ACC112 (cell line): ENCODE results near the gene FOXN3.

Experiments
- H2AFZ ChIP-seq: fragments of 200-600 bp; sonication (generic); one replicate; pipeline ENCODE4 v1.6.0; 2017; ENCODE audit warnings: antibody characterized with exemption, low read length; ENCODE audit not compliant: unreplicated experiment
- H3K27ac ChIP-seq: fragments of 200-600 bp; sonication (generic); 2 replicates; pipeline ENCODE4 v1.5.1; 2014; ENCODE audit warnings: low read depth, mild to moderate bottlenecking, antibody characterized with exemption, low read length, moderate library complexity
- H3K27me3 ChIP-seq: fragments of 200-600 bp; sonication (generic); 2 replicates; pipeline ENCODE4 v1.6.1; 2014; ENCODE audit warnings: mild to moderate bottlenecking, antibody characterized with exemption, low read length, moderate library complexity, mixed read lengths; ENCODE audit not compliant: insufficient read depth
- H3K36me3 ChIP-seq: fragments of 200-600 bp; sonication (generic); 2 replicates; pipeline ENCODE4 v1.6.1; 2016; ENCODE audit warnings: mild to moderate bottlenecking, antibody characterized with exemption, low read length, moderate library complexity, mixed read lengths; ENCODE audit not compliant: insufficient read depth
- H3K4me1 ChIP-seq: fragments of 200-600 bp; sonication (generic); one replicate; pipeline ENCODE4 v1.6.1; 2016; ENCODE audit warnings: low read length, mixed read lengths; ENCODE audit not compliant: insufficient read depth, unreplicated experiment, control insufficient read depth
- H3K4me3 ChIP-seq: fragments of 200-600 bp; sonication (generic); 2 replicates; pipeline ENCODE4 v1.5.1; 2014; ENCODE audit warnings: mild to moderate bottlenecking, low read depth, low read length
- H3K79me2 ChIP-seq: fragments of 200-600 bp; sonication (generic); one replicate; pipeline ENCODE4 v1.6.0; 2016; ENCODE audit warnings: low read length; ENCODE audit not compliant: control insufficient read depth, unreplicated experiment, insufficient read depth

Gene FOXN3

GRCh38 chr14:89397569-89398230, 19.3 kb downstream of the FOXN3 start:
- Histone ChIP-seq H3K4me3 (no peak overlapping the region), H3K36me3 (no peaks in the 10 kb centered on the region), H3K27me3 (no peaks in the 10 kb centered on the region), H2AFZ (no peak overlapping the region), H3K4me1 (peaks cover 4% of the 10 kb centered on the region), H3K27ac (no peak overlapping the region), H3K79me2 (peaks cover 47% of the 10 kb centered on the region)

GRCh38 chr14:89394972-89395371, 22.1 kb downstream of the FOXN3 start:
- Histone ChIP-seq H3K79me2 (peaks cover 36% of the 10 kb centered on the region), H3K36me3 (no peaks in the 10 kb centered on the region), H3K4me1 (peaks cover 7% of the 10 kb centered on the region), H3K4me3 (no peak overlapping the region), H3K27ac (no peak overlapping the region), H3K27me3 (no peaks in the 10 kb centered on the region), H2AFZ (no peak overlapping the region)

- no peak overlapping the region for H3K4me3 ChIP-seq
- peaks cover 34% of the 10 kb centered on the region for H3K79me2 ChIP-seq
- no peaks in the 10 kb centered on the region for H3K36me3 ChIP-seq
- no peak overlapping the region for H2AFZ ChIP-seq
- no peak overlapping the region for H3K27ac ChIP-seq
- peaks cover 4% of the 10 kb centered on the region for H3K4me1 ChIP-seq
- no peaks in the 10 kb centered on the region for H3K27me3 ChIP-seq
Measured at GRCh38 chr14:89393222-89393745, 23.7 kb downstream of the FOXN3 start.

- H3K36me3 ChIP-seq, result no peaks in the 10 kb centered on the region
- H3K4me3 ChIP-seq, result no peak overlapping the region
- no peaks in the 10 kb centered on the region for H3K27me3 ChIP-seq
- H3K4me1 ChIP-seq, result peaks cover 4% of the 10 kb centered on the region
- H3K79me2 ChIP-seq, result peaks cover 40% of the 10 kb centered on the region
- no peak overlapping the region for H2AFZ ChIP-seq
- H3K27ac ChIP-seq, result no peak overlapping the region
Measured at GRCh38 chr14:89392181-89392580, 24.9 kb downstream of the FOXN3 start.

- Histone ChIP-seq H3K79me2 (peaks cover 41% of the 10 kb centered on the region), H3K27ac (no peak overlapping the region), H3K4me1 (peaks cover 4% of the 10 kb centered on the region)
Measured at GRCh38 chr14:89391556-89391955, 25.5 kb downstream of the FOXN3 start.

GRCh38 chr14:89391123-89391522, 25.9 kb downstream of the FOXN3 start:
- H3K27ac ChIP-seq, result no peak overlapping the region
- peaks cover 39% of the 10 kb centered on the region for H3K79me2 ChIP-seq

More at GRCh38 chr14:89391556-89391955, 25.5 kb downstream of the FOXN3 start:
- Histone ChIP-seq H3K27me3 (no peaks in the 10 kb centered on the region), H3K4me3 (no peak overlapping the region), H3K36me3 (no peaks in the 10 kb centered on the region), H2AFZ (no peak overlapping the region)

GRCh38 chr14:89388853-89389252, 28.2 kb downstream of the FOXN3 start:
- Histone ChIP-seq H3K79me2 (peaks cover 25% of the 10 kb centered on the region), H3K4me1 (peaks cover 4% of the 10 kb centered on the region), H3K27ac (no peak overlapping the region), H3K4me3 (no peak overlapping the region), H3K27me3 (no peaks in the 10 kb centered on the region), H3K36me3 (no peaks in the 10 kb centered on the region), H2AFZ (no peak overlapping the region)

More at GRCh38 chr14:89391123-89391522, 25.9 kb downstream of the FOXN3 start:
- H2AFZ ChIP-seq, result no peak overlapping the region
- H3K4me1 ChIP-seq, result peaks cover 4% of the 10 kb centered on the region
- no peaks in the 10 kb centered on the region for H3K27me3 ChIP-seq
- H3K4me3 ChIP-seq, result no peak overlapping the region
- H3K36me3 ChIP-seq, result no peaks in the 10 kb centered on the region

- Histone ChIP-seq H3K27ac (no peak overlapping the region), H3K36me3 (no peaks in the 10 kb centered on the region), H3K27me3 (no peaks in the 10 kb centered on the region), H3K4me1 (peaks cover 4% of the 10 kb centered on the region), H2AFZ (no peak overlapping the region), H3K79me2 (peaks cover 23% of the 10 kb centered on the region), H3K4me3 (no peak overlapping the region)
Measured at GRCh38 chr14:89387922-89388685, 28.9 kb downstream of the FOXN3 start.

GRCh38 chr14:89386212-89386886, 30.7 kb downstream of the FOXN3 start:
- Histone ChIP-seq H3K4me3 (no peak overlapping the region), H2AFZ (no peak overlapping the region), H3K79me2 (peaks cover 27% of the 10 kb centered on the region), H3K27ac (no peak overlapping the region), H3K27me3 (no peaks in the 10 kb centered on the region), H3K36me3 (no peaks in the 10 kb centered on the region), H3K4me1 (peaks cover 4% of the 10 kb centered on the region)

- H3K36me3 ChIP-seq, result no peaks in the 10 kb centered on the region
- no peak overlapping the region for H3K27ac ChIP-seq
- H3K4me1 ChIP-seq, result no peaks in the 10 kb centered on the region
- H3K4me3 ChIP-seq, result no peak overlapping the region
- H3K79me2 ChIP-seq, result peaks cover 23% of the 10 kb centered on the region
- H3K27me3 ChIP-seq, result no peaks in the 10 kb centered on the region
- H2AFZ ChIP-seq, result no peak overlapping the region
Measured at GRCh38 chr14:89384636-89385035, 32.4 kb downstream of the FOXN3 start.
